Suppressor macrophage (primary cell): ENCODE data around the gene TBP.
"Not testable (repeated sequence)": the region's sequence is repeated elsewhere in the genome, so short reads cannot be mapped to it uniquely, and the experiment has no call there.

ENCODE experiments used
- DNase-seq, 4 experiments: peaks; one replicate each; pipeline ENCODE4 v3.0.0-alpha.2; 2020 to 2022
- total RNA-seq, 17 experiments: gene quantifications; one replicate each; lab custom pipeline; 2026; ENCODE audit warnings: mixed read lengths in 6 of 17, inconsistent platforms in 3 of 17; lab: John Stamatoyannopoulos, UW

TBP gene
- 6.2 to 13.5 (median 10.7) reads per million in 17 experiments for total RNA-seq

DNA sequence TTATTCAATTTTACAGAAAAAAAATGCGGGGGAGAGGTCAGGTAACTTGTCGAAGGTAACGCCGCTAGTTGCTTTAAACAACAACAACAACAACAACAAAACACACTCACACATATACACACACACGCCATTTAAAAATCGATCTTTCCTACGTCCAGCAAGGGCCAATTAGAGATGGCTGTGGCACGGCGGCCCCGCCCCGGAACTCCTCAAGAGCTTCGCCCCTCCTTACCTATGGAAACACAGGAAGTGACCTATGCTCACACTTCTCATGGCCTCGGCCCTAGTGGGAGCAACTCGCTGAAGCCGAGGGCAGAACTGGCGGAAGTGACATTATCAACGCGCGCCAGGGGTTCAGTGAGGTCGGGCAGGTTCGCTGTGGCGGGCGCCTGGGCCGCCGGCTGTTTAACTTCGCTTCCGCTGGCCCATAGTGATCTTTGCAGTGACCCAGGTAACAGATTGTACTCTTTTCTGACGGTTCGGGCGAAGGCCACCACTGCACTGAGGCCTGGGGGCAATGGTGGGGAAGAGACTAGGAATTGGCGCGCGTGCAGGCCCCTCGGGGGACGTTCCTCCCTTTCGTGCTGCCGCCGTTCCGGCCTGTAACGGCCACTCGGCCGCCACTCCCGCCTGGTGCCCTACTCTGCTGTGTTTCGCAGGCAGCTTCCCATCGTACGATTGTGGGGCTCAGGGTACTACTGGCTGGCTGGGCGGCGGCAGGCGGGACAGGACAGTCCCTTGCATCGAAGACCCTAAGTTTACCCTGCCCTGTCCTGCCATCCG lies at the start of gene TBP:
Gene TBP (plus strand): TSS at position 357 of the 783 bp plus-strand sequence. CDS start 2,661 bp downstream, outside the sequence.
- DNase-seq = peak; percentile 98 to 100 (median 98)

- DNase-seq = no peak
Observed at GRCh38 chr6:170504479-170504878, 49.7 kb upstream of the TBP start.

GRCh38 chr6:170505306-170505705 lies 48.9 kb upstream of the TBP start:
- no peak for DNase-seq

DNA sequence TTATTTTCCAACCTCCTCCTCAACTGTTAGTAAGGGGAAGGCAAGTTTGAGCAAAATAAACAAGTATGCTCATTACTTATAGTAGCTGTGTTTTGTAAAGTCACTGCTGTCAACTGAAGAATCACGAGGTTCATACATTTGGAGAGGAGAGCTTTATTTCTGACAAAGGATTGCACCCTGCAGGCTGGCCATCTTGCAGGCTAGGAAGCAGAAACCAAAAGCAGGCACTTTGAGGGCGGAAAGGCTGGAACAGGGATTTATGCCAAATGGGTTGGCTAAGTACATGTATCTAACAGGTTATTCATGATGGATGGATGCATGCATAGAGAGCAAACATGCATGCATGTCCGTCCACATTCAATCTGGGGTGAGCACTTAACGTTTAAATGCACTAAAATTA lies 47.7 kb upstream of the TBP start:
- no peak for DNase-seq

GRCh38 chr6:170507728-170508127 lies 46.4 kb upstream of the TBP start:
- DNase-seq = not testable (repeated sequence)

DNA sequence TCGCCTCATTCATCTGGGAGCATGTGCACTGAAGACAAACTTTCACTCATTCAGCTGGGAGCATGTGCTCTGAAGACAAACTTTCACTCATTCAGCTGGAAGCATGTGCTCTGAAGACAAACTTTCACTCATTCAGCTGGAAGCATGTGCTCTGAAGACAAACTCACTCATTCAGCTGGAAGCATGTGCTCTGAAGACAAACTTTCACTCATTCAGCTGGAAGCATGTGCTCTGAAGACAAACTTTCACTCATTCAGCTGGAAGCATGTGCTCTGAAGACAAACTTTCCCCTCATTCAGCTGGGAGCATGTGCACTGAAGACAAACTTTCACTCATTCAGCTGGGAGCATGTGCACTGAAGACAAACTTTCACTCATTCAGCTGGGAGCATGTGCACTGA lies 45.9 kb upstream of the TBP start:
- DNase-seq = not testable (repeated sequence)

DNA sequence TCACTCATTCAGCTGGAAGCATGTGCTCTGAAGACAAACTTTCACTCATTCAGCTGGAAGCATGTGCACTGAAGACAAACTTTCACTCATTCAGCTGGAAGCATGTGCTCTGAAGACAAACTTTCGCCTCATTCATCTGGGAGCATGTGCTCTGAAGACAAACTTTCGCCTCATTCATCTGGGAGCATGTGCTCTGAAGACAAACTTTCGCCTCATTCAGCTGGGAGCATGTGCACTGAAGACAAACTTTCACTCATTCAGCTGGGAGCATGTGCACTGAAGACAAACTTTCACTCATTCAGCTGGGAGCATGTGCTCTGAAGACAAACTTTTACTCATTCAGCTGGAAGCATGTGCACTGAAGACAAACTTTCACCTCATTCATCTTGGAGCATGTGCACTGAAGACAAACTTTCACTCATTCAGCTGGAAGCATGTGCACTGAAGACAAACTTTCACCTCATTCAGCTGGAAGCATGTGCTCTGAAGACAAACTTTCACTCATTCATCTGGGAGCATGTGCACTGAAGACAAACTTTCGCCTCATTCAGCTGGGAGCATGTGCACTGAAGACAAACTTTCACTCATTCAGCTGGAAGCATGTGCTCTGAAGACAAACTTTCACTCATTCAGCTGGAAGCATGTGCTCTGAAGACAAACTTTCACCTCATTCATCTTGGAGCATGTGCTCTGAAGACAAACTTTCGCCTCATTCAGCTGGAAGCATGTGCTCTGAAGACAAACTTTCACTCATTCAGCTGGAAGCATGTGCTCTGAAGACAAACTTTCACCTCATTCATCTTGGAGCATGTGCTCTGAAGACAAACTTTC lies 45.1 kb upstream of the TBP start:
- DNase-seq = not testable (repeated sequence)

GRCh38 chr6:170509723-170510018 lies 44.5 kb upstream of the TBP start:
- no peak for DNase-seq

- DNase-seq = no peak
Observed at GRCh38 chr6:170510631-170511030, 43.5 kb upstream of the TBP start.

DNA sequence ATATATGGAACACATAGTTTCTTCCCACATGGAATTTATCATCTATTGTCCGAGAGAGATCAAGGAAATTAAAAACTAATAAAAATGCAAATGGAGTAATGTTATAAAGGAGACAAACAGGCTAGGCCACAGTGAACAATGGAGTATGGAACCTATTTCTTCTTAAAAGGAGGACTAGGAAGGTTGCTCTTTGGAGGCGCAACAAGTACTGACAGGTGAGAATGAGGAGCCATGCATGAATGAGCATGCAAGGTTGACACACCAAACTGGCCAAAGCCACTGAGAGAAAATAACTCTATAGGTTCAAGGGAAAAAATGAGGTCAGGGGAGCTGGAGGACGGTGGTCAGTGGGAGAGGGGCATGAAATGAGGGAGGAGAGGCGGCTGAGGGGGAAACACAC lies 41.9 kb upstream of the TBP start:
- no peak for DNase-seq

DNA sequence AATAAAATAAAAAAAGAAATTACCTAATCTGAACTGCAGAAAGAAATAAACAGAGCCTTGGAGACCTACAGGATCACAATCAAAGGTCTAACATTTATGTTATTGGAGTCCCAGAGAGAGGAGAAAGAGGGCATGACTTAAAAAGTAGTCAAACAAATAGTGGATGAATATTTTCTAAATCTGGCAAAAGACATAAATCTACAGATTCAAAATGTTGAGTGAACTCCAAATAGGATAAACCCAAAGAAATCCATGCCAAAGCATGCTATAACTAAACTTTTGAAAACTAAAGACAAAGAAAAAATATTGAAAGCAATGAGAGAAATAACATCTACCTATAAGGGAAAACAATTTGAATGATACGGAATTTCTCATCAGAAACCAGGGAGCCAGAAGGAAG lies 39.3 kb upstream of the TBP start:
- DNase-seq = no peak

- peak; percentile 62 to 82 (median 73) for DNase-seq
Observed at GRCh38 chr6:170516783-170517616, 37.2 kb upstream of the TBP start.

DNA sequence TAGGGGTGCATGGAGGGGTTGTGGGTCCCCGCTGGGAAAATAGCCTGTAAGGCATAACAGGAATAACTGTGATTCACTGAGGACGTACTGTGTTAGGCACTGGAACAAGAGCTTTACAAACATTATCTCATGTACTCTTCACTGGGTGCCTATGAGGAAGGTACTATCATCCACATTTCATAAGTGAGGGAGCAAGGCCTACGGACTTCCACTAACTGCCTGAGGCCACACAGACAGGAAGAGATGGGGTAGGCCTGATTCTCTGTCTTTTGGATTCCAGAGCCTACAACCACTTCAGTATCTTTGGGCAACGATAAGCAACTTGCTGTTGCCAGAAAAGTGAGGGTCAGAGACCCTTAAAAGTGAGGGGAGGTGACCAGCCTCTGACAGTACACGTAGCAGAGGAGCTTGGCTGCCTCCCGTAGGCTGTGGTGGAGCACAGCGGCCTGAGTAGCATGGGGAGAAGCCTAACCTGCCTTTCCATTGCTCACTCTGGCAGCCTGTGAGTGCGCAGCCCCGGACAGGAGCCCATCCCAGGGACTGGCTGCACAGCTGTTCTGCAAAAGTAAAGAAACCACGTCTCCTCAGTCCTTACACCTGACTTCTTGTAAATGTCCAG lies 31.5 kb upstream of the TBP start:
- peak in 2 of 4 experiments; percentile 6 to 12 for DNase-seq

- peak in 2 of 4 experiments; percentile 7 to 12 for DNase-seq
Observed at GRCh38 chr6:170523256-170524171, 30.7 kb upstream of the TBP start.

DNA sequence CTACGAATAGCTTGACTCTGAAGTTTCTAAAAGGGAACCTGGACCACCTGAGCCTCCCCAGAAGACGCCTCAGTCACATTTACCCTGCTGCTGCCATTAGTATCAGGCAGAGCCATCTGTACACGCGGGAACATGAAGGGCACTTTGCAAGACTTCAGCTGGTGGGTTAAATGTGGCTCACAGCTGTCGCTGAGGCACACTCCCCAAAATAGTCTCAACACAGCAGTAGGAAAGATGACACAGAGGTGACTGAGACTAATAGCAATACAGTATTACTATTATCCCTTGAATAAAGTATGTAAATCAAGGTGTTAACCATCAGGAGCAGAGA lies 30.0 kb upstream of the TBP start:
- no peak for DNase-seq

DNA sequence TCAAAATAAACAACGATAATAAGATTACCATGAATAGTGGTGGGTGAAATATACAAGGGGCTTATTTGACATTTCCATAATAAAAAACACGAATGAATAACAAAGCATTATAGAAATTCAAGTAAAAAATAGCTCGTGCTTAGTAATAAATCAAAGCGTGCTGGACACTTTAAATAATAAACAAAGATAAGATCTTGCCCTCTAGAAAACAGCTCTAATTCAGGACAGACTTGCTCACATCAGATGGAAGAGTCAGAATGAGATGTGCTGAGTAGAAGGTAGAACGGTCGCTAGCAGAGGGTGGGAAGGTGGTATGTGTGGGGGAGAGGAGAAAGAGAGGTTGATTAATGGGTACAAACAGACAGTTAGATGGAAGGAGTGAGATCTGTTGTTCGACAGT lies 28.4 kb upstream of the TBP start:
- no peak for DNase-seq

DNA sequence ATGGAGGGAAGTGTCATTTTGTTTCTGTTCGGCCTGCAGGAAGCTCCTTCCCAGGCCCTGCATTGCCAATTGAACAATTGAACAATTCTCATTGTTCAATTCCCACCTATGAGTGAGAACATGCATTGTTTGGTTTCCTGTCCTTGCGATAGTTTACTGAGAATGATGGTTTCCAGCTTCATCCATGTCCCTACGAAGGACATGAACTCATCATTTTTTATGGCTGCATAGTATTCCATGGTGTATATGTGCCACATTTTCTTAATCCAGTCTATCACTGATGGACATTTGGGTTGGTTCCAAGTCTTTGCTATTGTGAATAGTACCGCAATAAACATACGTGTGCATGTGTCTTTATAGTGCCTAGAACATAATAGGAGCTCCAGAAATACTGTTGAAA lies 26.2 kb upstream of the TBP start:
- DNase-seq = not testable (repeated sequence)

GRCh38 chr6:170529839-170530469 lies 24.2 kb upstream of the TBP start:
- peak; percentile 70 to 79 (median 78) for DNase-seq

DNA sequence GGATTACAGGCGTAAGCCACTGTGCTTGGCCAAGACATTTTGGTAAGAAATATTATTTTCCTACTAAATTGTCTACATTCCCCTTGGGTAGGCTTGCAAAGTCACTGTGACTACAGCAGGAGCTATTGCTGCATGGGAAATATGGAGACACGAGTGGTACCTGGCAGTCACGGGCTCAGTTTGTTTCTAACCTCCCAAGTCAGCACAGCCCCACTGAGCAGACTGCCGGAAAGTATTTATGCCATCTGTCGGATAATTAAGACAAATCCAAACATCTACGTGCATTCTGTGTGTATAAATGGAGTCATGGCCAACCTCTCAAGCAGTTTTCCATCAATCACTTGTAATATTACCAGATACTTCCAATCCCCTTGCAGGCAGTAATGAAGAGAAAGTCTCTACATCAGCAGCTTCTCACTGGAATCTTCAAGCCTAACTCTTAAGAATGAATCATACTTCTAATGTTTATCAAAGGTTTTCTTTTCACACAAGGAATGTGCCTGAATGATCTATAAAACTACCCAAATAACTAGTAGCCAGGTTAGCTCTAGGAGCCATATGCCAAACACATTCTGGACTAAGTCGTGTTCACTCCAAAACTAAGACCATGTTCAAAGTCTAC lies 21.2 kb upstream of the TBP start:
- no peak for DNase-seq

DNA sequence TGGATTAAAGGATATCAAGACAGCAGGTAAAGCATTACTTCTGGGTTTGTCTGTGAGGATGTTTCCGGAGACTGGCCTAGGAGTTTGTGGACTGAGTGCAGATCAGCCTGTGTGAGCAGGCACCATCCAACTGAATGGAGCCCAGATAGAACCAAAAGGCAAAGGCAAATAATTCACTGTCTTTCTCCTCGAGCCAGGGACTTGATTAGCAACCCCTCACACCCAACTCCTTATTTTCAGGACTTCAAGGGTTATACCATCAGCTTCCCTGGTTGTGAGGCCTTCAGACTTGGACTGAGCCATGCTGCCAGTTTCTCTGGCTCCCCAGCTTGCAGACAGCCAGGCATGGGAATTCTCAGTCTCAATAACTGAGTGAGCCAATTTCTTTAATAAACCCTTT lies 20.4 kb upstream of the TBP start:
- no peak for DNase-seq

GRCh38 chr6:170535004-170535403 lies 19.2 kb upstream of the TBP start:
- no peak for DNase-seq
